ENCODE measurements around the gene MARK4. TPM values are rescaled to one million over a fixed set of nuclear protein-coding genes. Genes with fewer than 3 reads are reported as not detected.
A peak's percentile ranks its signal among the peaks of the same experiment; 100 is the strongest.
"Not testable (repeated sequence)": the region's sequence is repeated elsewhere in the genome, so short reads cannot be mapped to it uniquely, and the experiment has no call there.

The MARK4 gene
- total and polyA plus RNA-seq, 4 donors, result 3.5 to 11.1 (median 6.1) TPM

GRCh38 chr19:45311621-45312020 lies 60.5 kb downstream of the MARK4 start:
- no peak overlapping the region for H3K27ac ChIP-seq (ENCODE audit: low read depth in 1 of 2, low read length in 2 of 2)
- H3K4me1 ChIP-seq (ENCODE audit: control insufficient read depth in 4 of 4, insufficient read depth in 4 of 4, low read length in 3 of 4), result no peaks in the 10 kb centered on the region
- no peaks in the 10 kb centered on the region for H3K9me3 ChIP-seq (ENCODE audit: control insufficient read depth in 4 of 4, low read length in 3 of 4)
- 61% methylated on average over 18 of the region's 18 CpGs for WGBS
- no peak overlapping the region for H3K9ac ChIP-seq (ENCODE audit: low read depth in 1 of 2, low read length in 2 of 2)
- TF ChIP-seq GABPA (IDR thresholded peaks at IDR 0.05 in 1 of 2, conservative IDR thresholded peaks at IDR 0.05 in 1 of 2) (peak; percentile 42 to 62), REST (IDR thresholded peaks at IDR 0.05) (no peak)
- H3K27me3 ChIP-seq (ENCODE audit: control insufficient read depth in 4 of 4, insufficient read depth in 4 of 4, low read length in 3 of 4), result no peaks in the 10 kb centered on the region
- no peak overlapping the region for H3K4me3 ChIP-seq (ENCODE audit: low read depth in 1 of 3, low read length in 3 of 3)
- DNase-seq (ENCODE audit: low spot score), result no peak
- H3K36me3 ChIP-seq (ENCODE audit: control insufficient read depth in 4 of 4, insufficient read depth in 3 of 4, low read depth in 1 of 4, low read length in 3 of 4), result no peaks in the 10 kb centered on the region

GRCh38 chr19:45312285-45312684 lies 61.2 kb downstream of the MARK4 start:
- H3K36me3 ChIP-seq (ENCODE audit: control insufficient read depth in 4 of 4, insufficient read depth in 3 of 4, low read depth in 1 of 4, low read length in 3 of 4); H3K4me1 ChIP-seq (ENCODE audit: control insufficient read depth in 4 of 4, insufficient read depth in 4 of 4, low read length in 3 of 4); H3K9me3 ChIP-seq (ENCODE audit: control insufficient read depth in 4 of 4, low read length in 3 of 4); H3K27ac ChIP-seq (ENCODE audit: low read depth in 1 of 2, low read length in 2 of 2); H3K9ac ChIP-seq (ENCODE audit: low read depth in 1 of 2, low read length in 2 of 2); H3K4me3 ChIP-seq (ENCODE audit: low read depth in 1 of 3, low read length in 3 of 3); H3K27me3 ChIP-seq (ENCODE audit: control insufficient read depth in 4 of 4, insufficient read depth in 4 of 4, low read length in 3 of 4); DNase-seq (ENCODE audit: low spot score): not testable (repeated sequence)
- WGBS, result 96% methylated on average over 14 of the region's 14 CpGs

- no peak overlapping the region for H3K9ac ChIP-seq (ENCODE audit: low read depth in 1 of 2, low read length in 2 of 2)
- no peaks in the 10 kb centered on the region for H3K4me1 ChIP-seq (ENCODE audit: control insufficient read depth in 4 of 4, insufficient read depth in 4 of 4, low read length in 3 of 4)
- H3K9me3 ChIP-seq (ENCODE audit: control insufficient read depth in 4 of 4, low read length in 3 of 4), result no peaks in the 10 kb centered on the region
- no peaks in the 10 kb centered on the region for H3K36me3 ChIP-seq (ENCODE audit: control insufficient read depth in 4 of 4, insufficient read depth in 3 of 4, low read depth in 1 of 4, low read length in 3 of 4)
- DNase-seq (ENCODE audit: low spot score), result no peak
- no peaks in the 10 kb centered on the region for H3K27me3 ChIP-seq (ENCODE audit: control insufficient read depth in 4 of 4, insufficient read depth in 4 of 4, low read length in 3 of 4)
- WGBS, result 81% methylated on average over 8 of the region's 8 CpGs
- TF ChIP-seq ZBTB33 (IDR thresholded peaks at IDR 0.05) (no peak), NR2F2 (IDR thresholded peaks at IDR 0.05) (no peak), GABPA (IDR thresholded peaks at IDR 0.05 in 1 of 2, conservative IDR thresholded peaks at IDR 0.05 in 1 of 2) (no peak), EGR1 (IDR thresholded peaks at IDR 0.05; ENCODE audit: low read depth in 2 of 2) (no peak), REST (IDR thresholded peaks at IDR 0.05) (no peak)
- H3K27ac ChIP-seq (ENCODE audit: low read depth in 1 of 2, low read length in 2 of 2), result no peak overlapping the region
- H3K4me3 ChIP-seq (ENCODE audit: low read depth in 1 of 3, low read length in 3 of 3), result no peak overlapping the region
These were observed 63.7 kb downstream of the MARK4 start for GRCh38 chr19:45314708-45315245.

Data from liver (tissue), 9 donors.